Astrocyte (in vitro differentiated cells and primary cell): ENCODE data around the gene ANO3. TPM values are rescaled to one million over a fixed set of nuclear protein-coding genes. Genes with fewer than 3 reads are reported as not detected.
"Not testable (repeated sequence)": the region's sequence is repeated elsewhere in the genome, so short reads cannot be mapped to it uniquely, and the experiment has no call there.

ENCODE experiments used
- DNase-seq: peaks from one replicate; pipeline ENCODE4 v3.0.0-alpha.2; 2010; ENCODE audit warnings: low read depth
- FAIRE-seq: peaks from 2 replicates; lab custom pipeline; 2011; peaks lifted over from hg19 to GRCh38; lab: Jason Lieb, UNC
- H2AFZ ChIP-seq: 2 replicates; pipeline ENCODE4 v1.6.0; 2012; ENCODE audit warnings: low read depth, low read length, inconsistent platforms
- H3K27ac ChIP-seq: 2 replicates; pipeline ENCODE4 v1.5.1; 2011; ENCODE audit warnings: low read depth, low read length, inconsistent platforms
- H3K27me3 ChIP-seq: 2 replicates; pipeline ENCODE4 v1.6.0; 2011; ENCODE audit warnings: low read length, inconsistent platforms; ENCODE audit not compliant: insufficient read depth
- H3K36me3 ChIP-seq: 2 replicates; pipeline ENCODE4 v1.5.1; 2011; ENCODE audit warnings: low read length, inconsistent platforms; ENCODE audit not compliant: insufficient read depth
- H3K4me1 ChIP-seq: 2 replicates; pipeline ENCODE4 v1.5.1; 2011; ENCODE audit warnings: low read length, inconsistent platforms; ENCODE audit not compliant: insufficient read depth
- H3K4me2 ChIP-seq: 2 replicates; pipeline ENCODE4 v1.6.0; 2012; ENCODE audit warnings: low read length, inconsistent platforms
- H3K4me3 ChIP-seq: 2 replicates; pipeline ENCODE4 v1.5.1; 2011; ENCODE audit warnings: low read depth, mild to moderate bottlenecking, low read length, inconsistent platforms; ENCODE audit not compliant: insufficient read depth
- H3K79me2 ChIP-seq: 2 replicates; pipeline ENCODE4 v1.6.0; 2012; ENCODE audit warnings: mild to moderate bottlenecking, low read length, inconsistent platforms; ENCODE audit not compliant: insufficient read depth
- H3K9ac ChIP-seq: 2 replicates; pipeline ENCODE4 v1.6.0; 2012; ENCODE audit warnings: mild to moderate bottlenecking, low read length, inconsistent platforms
- H3K9me3 ChIP-seq: 2 replicates; pipeline ENCODE4 v1.5.1; 2012; ENCODE audit warnings: low read depth, mild to moderate bottlenecking, low read length, inconsistent platforms; ENCODE audit not compliant: insufficient read depth
- H4K20me1 ChIP-seq: 2 replicates; pipeline ENCODE4 v1.6.0; 2012; ENCODE audit warnings: low read length, inconsistent platforms; ENCODE audit not compliant: insufficient read depth
- H3K27ac Mint-ChIP-seq: one replicate; pipeline ENCODE4 v1.8.0; 2021; ENCODE audit warnings: mild to moderate bottlenecking, mixed read lengths; ENCODE audit not compliant: unreplicated experiment
- H3K27me3 Mint-ChIP-seq: one replicate; pipeline ENCODE4 v1.8.0; 2021; ENCODE audit warnings: low read depth, mixed read lengths; ENCODE audit not compliant: unreplicated experiment
- H3K36me3 Mint-ChIP-seq: one replicate; pipeline ENCODE4 v1.8.0; 2021; ENCODE audit warnings: low read depth, mixed read lengths; ENCODE audit not compliant: unreplicated experiment
- H3K4me1 Mint-ChIP-seq: one replicate; pipeline ENCODE4 v1.8.0; 2021; ENCODE audit warnings: low read depth, mixed read lengths; ENCODE audit not compliant: unreplicated experiment
- H3K4me3 Mint-ChIP-seq: one replicate; pipeline ENCODE4 v1.8.0; 2021; ENCODE audit warnings: mild to moderate bottlenecking, moderate library complexity, mixed read lengths; ENCODE audit not compliant: unreplicated experiment
- H3K9me3 Mint-ChIP-seq: one replicate; pipeline ENCODE4 v1.8.0; 2021; ENCODE audit warnings: mild to moderate bottlenecking, mixed read lengths; ENCODE audit not compliant: unreplicated experiment
- CTCF ChIP-seq: IDR thresholded peaks from 2 replicates; pipeline ENCODE4 v1.5.1; 2011; ENCODE audit warnings: low read depth, mild to moderate bottlenecking, inconsistent platforms, low read length, moderate library complexity; ENCODE audit not compliant: insufficient read depth
- EZH2 ChIP-seq: IDR thresholded peaks from 2 replicates; pipeline ENCODE4 v1.6.1; 2012; ENCODE audit warnings: mild to moderate bottlenecking, low read length, inconsistent platforms; ENCODE audit not compliant: insufficient read depth
- total RNA-seq: library from RNA; stranded (reverse); gene quantifications from 2 replicates; pipeline ENCODE4 v1.2.1, GENCODE V29; 2021

The ANO3 gene
- total RNA-seq, 1 donor from 2014 or later, result 0.11 TPM

- H3K9me3 ChIP-seq, result no peaks in the 10 kb centered on the region
- no peak overlapping the region for H3K9ac ChIP-seq
- H3K36me3 ChIP-seq, result no peaks in the 10 kb centered on the region
- no peak overlapping the region for H3K27ac Mint-ChIP-seq
- no peaks in the 10 kb centered on the region for H4K20me1 ChIP-seq
- FAIRE-seq, result peak; percentile 68
- no peaks in the 10 kb centered on the region for H3K9me3 Mint-ChIP-seq
- no peaks in the 10 kb centered on the region for H3K36me3 Mint-ChIP-seq
- peak; percentile 81 for DNase-seq
- no peaks in the 10 kb centered on the region for H3K27me3 ChIP-seq
- no peak overlapping the region for H3K4me3 Mint-ChIP-seq
- no peaks in the 10 kb centered on the region for H3K27me3 Mint-ChIP-seq
- H2AFZ ChIP-seq, result no peak overlapping the region
- H3K4me3 ChIP-seq, result no peak overlapping the region
- H3K27ac ChIP-seq, result no peak overlapping the region
- H3K4me1 Mint-ChIP-seq, result no peaks in the 10 kb centered on the region
- H3K4me1 ChIP-seq, result no peaks in the 10 kb centered on the region
- H3K79me2 ChIP-seq, result no peaks in the 10 kb centered on the region
- no peak overlapping the region for H3K4me2 ChIP-seq
- TF ChIP-seq EZH2 (no peak), CTCF (peak; percentile 86)
Observed at GRCh38 chr11:26297189-26297975, 34.5 kb upstream of the ANO3 start.

- H3K9me3 Mint-ChIP-seq, H3K27me3 Mint-ChIP-seq, H3K9ac ChIP-seq, H3K36me3 ChIP-seq, H2AFZ ChIP-seq, H3K4me2 ChIP-seq, H3K27me3 ChIP-seq, DNase-seq, H3K9me3 ChIP-seq, H3K79me2 ChIP-seq, H3K4me1 Mint-ChIP-seq, FAIRE-seq, H3K4me3 Mint-ChIP-seq, H3K4me3 ChIP-seq, H3K4me1 ChIP-seq, H3K27ac ChIP-seq, H4K20me1 ChIP-seq, H3K36me3 Mint-ChIP-seq, H3K27ac Mint-ChIP-seq: not testable (repeated sequence)
Observed at GRCh38 chr11:26316372-26316771, 15.6 kb upstream of the ANO3 start.

- H3K27ac ChIP-seq, result no peak overlapping the region
- no peaks in the 10 kb centered on the region for H3K9me3 Mint-ChIP-seq
Observed at GRCh38 chr11:26319906-26320305, 12.0 kb upstream of the ANO3 start.

More at GRCh38 chr11:26319906-26320305, 12.0 kb upstream of the ANO3 start:
- Histone ChIP-seq H3K9me3 (no peaks in the 10 kb centered on the region), H3K4me1 (no peaks in the 10 kb centered on the region), H3K36me3 (no peaks in the 10 kb centered on the region), H3K79me2 (no peaks in the 10 kb centered on the region), H2AFZ (peak overlapping the region; percentile 23), H3K9ac (no peak overlapping the region), H4K20me1 (no peaks in the 10 kb centered on the region), H3K4me2 (no peak overlapping the region), H3K4me3 (no peak overlapping the region), H3K27me3 (no peaks in the 10 kb centered on the region)
- no peak overlapping the region for H3K4me3 Mint-ChIP-seq
- peaks cover 5% of the 10 kb centered on the region for H3K4me1 Mint-ChIP-seq
- no peak for DNase-seq
- TF ChIP-seq EZH2, result no peak
- TF ChIP-seq CTCF, result no peak
- FAIRE-seq, result no peak
- no peaks in the 10 kb centered on the region for H3K27me3 Mint-ChIP-seq
- H3K27ac Mint-ChIP-seq, result peak overlapping the region; percentile 29
- H3K36me3 Mint-ChIP-seq, result no peaks in the 10 kb centered on the region
